Measurements from ENCODE around the gene TMEM205.
"Not testable (repeated sequence)": the region's sequence is repeated elsewhere in the genome, so short reads cannot be mapped to it uniquely, and the experiment has no call there.

The TMEM205 gene

GRCh38 chr19:11364935-11365334 lies 18.9 kb upstream of the TMEM205 start:
- no peak overlapping the region for H3K9ac ChIP-seq (ENCODE audit: low read depth, low read length)
- no peaks in the 10 kb centered on the region for H3K9me3 ChIP-seq (ENCODE audit: control insufficient read depth, insufficient read depth, low read length)
- H3K27me3 ChIP-seq (ENCODE audit: control insufficient read depth, insufficient read depth, low read length), result no peaks in the 10 kb centered on the region
- H3K4me1 ChIP-seq (ENCODE audit: control insufficient read depth, insufficient read depth, low read length), result no peaks in the 10 kb centered on the region
- H3K36me3 ChIP-seq (ENCODE audit: control insufficient read depth, insufficient read depth, low read length), result peaks cover 3% of the 10 kb centered on the region
- no peak overlapping the region for H3K4me3 ChIP-seq (ENCODE audit: low read depth, low read length)

- Histone ChIP-seq H3K9me3 (ENCODE audit: control insufficient read depth, insufficient read depth, low read length) (no peaks in the 10 kb centered on the region), H3K4me3 (ENCODE audit: low read depth, low read length) (no peak overlapping the region), H3K9ac (ENCODE audit: low read depth, low read length) (no peak overlapping the region), H3K4me1 (ENCODE audit: control insufficient read depth, insufficient read depth, low read length) (no peaks in the 10 kb centered on the region), H3K27me3 (ENCODE audit: control insufficient read depth, insufficient read depth, low read length) (no peaks in the 10 kb centered on the region), H3K36me3 (ENCODE audit: control insufficient read depth, insufficient read depth, low read length) (peaks cover 3% of the 10 kb centered on the region)
These were observed 18.3 kb upstream of the TMEM205 start for GRCh38 chr19:11364296-11364904.

- H3K36me3 ChIP-seq (ENCODE audit: control insufficient read depth, insufficient read depth, low read length), result peaks cover 3% of the 10 kb centered on the region
- no peaks in the 10 kb centered on the region for H3K4me1 ChIP-seq (ENCODE audit: control insufficient read depth, insufficient read depth, low read length)
- no peak overlapping the region for H3K9ac ChIP-seq (ENCODE audit: low read depth, low read length)
- H3K27me3 ChIP-seq (ENCODE audit: control insufficient read depth, insufficient read depth, low read length), result no peaks in the 10 kb centered on the region
- H3K9me3 ChIP-seq (ENCODE audit: control insufficient read depth, insufficient read depth, low read length), result no peaks in the 10 kb centered on the region
- H3K4me3 ChIP-seq (ENCODE audit: low read depth, low read length), result no peak overlapping the region
These were observed 17.8 kb upstream of the TMEM205 start for GRCh38 chr19:11363881-11364280.

- H3K27me3 ChIP-seq (ENCODE audit: control insufficient read depth, insufficient read depth, low read length), result no peaks in the 10 kb centered on the region
- H3K4me3 ChIP-seq (ENCODE audit: low read depth, low read length), result peak overlapping the region; percentile 71
- H3K36me3 ChIP-seq (ENCODE audit: control insufficient read depth, insufficient read depth, low read length), result peaks cover 3% of the 10 kb centered on the region
- H3K4me1 ChIP-seq (ENCODE audit: control insufficient read depth, insufficient read depth, low read length), result no peaks in the 10 kb centered on the region
- H3K9ac ChIP-seq (ENCODE audit: low read depth, low read length), result no peak overlapping the region
- no peaks in the 10 kb centered on the region for H3K9me3 ChIP-seq (ENCODE audit: control insufficient read depth, insufficient read depth, low read length)
These were observed 16.0 kb upstream of the TMEM205 start for GRCh38 chr19:11361771-11362731.

DNA sequence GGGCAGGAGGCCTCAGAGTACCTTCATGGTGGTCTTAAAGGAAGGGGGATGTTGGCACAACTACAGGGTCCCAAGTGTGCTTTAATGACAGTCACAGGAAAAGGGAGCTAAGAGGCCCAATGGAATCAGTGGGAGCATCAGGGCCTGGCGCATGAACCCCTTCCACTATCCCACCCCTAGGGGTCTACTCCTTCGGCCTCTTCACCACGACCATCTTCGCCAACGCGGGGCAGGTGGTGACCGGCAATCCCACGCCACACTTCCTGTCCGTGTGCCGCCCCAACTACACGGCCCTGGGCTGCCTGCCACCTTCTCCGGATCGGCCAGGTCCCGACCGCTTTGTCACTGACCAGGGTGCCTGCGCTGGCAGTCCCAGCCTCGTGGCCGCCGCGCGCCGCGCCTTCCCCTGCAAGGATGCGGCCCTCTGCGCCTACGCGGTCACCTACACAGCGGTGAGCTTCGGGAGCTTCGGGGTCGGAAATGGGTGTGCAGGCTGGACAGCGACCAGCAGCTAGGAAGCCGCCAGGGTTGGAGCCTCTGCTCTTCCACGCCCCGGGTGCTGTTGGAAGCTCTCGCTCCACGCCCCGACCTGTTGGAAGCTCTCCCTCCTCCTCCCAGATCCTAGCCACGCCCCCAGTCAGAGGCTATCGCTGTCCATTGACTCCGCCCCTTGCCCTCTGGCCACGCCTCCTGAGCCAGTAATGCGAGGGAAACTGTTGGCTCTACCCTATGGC lies 15.1 kb upstream of the TMEM205 start:
- H3K4me3 ChIP-seq (ENCODE audit: low read depth, low read length), result peak overlapping the region; percentile 71
- H3K36me3 ChIP-seq (ENCODE audit: control insufficient read depth, insufficient read depth, low read length), result peaks cover 3% of the 10 kb centered on the region
- peak overlapping the region; percentile 65 for H3K9ac ChIP-seq (ENCODE audit: low read depth, low read length)
- H3K27me3 ChIP-seq (ENCODE audit: control insufficient read depth, insufficient read depth, low read length), result peaks cover under 1% of the 10 kb centered on the region
- no peaks in the 10 kb centered on the region for H3K9me3 ChIP-seq (ENCODE audit: control insufficient read depth, insufficient read depth, low read length)
- peaks cover under 1% of the 10 kb centered on the region for H3K4me1 ChIP-seq (ENCODE audit: control insufficient read depth, insufficient read depth, low read length)

- H3K36me3 ChIP-seq (ENCODE audit: control insufficient read depth, insufficient read depth, low read length), result peaks cover 3% of the 10 kb centered on the region
- H3K4me1 ChIP-seq (ENCODE audit: control insufficient read depth, insufficient read depth, low read length), result peaks cover 6% of the 10 kb centered on the region
- H3K4me3 ChIP-seq (ENCODE audit: low read depth, low read length), result no peak overlapping the region
These were observed 13.4 kb upstream of the TMEM205 start for GRCh38 chr19:11359421-11359820.

DNA sequence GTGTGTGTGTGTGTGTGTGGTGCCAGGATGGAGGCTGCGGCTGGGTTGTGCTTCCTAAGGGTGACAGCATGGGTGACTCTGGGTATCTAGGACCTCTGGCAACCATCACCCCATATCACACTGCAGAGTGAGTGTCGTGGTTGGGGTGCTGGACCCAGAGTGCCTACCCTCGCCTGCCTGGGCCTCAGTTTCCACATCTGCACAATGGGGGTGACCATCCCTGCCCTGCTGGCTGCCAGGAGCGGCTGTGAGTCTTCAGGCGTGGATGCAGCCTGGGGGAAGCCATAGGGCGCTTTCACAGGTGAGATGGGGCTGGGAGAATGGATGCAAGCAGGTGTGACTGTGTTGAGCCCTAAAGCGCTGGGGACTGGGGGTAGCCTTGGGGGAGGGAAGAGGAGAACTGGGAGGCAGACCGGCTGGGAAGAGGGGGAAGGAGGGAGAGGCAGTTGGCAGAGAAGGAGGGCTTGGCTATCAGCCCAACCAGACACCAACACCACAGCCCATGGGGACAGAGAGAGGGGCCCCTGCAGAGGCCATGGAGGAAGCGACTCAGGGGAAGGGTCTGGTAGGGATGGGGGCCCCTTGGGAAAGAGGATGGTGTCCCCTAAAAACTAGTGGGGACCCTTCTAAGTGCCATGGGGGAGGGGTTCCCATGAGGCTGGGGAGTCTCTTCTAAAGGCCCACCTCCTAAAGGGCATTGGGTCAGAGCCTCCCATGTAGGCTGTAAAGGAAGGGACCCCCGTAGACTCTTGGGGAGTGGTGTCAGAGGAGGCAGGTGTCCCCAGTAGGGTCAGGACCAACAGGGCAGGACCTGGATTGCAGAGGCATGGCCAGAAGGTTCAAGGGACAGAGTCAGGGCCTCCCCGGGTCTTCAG lies 10.8 kb upstream of the TMEM205 start:
- H3K4me1 ChIP-seq (ENCODE audit: control insufficient read depth, insufficient read depth, low read length), result peaks cover 6% of the 10 kb centered on the region
- no peak overlapping the region for H3K4me3 ChIP-seq (ENCODE audit: low read depth, low read length)
- H3K9ac ChIP-seq (ENCODE audit: low read depth, low read length), result no peak overlapping the region
- H3K27me3 ChIP-seq (ENCODE audit: control insufficient read depth, insufficient read depth, low read length), result peaks cover 6% of the 10 kb centered on the region
- no peaks in the 10 kb centered on the region for H3K9me3 ChIP-seq (ENCODE audit: control insufficient read depth, insufficient read depth, low read length)
- H3K36me3 ChIP-seq (ENCODE audit: control insufficient read depth, insufficient read depth, low read length), result no peaks in the 10 kb centered on the region

More at GRCh38 chr19:11359421-11359820, 13.4 kb upstream of the TMEM205 start:
- Histone ChIP-seq H3K9ac (ENCODE audit: low read depth, low read length) (no peak overlapping the region), H3K27me3 (ENCODE audit: control insufficient read depth, insufficient read depth, low read length) (peaks cover 6% of the 10 kb centered on the region), H3K9me3 (ENCODE audit: control insufficient read depth, insufficient read depth, low read length) (no peaks in the 10 kb centered on the region)

- Histone ChIP-seq H3K9ac (ENCODE audit: low read depth, low read length) (no peak overlapping the region), H3K4me3 (ENCODE audit: low read depth, low read length) (peak overlapping the region; percentile 69), H3K27me3 (ENCODE audit: control insufficient read depth, insufficient read depth, low read length) (peaks cover 6% of the 10 kb centered on the region), H3K9me3 (ENCODE audit: control insufficient read depth, insufficient read depth, low read length) (no peaks in the 10 kb centered on the region), H3K36me3 (ENCODE audit: control insufficient read depth, insufficient read depth, low read length) (no peaks in the 10 kb centered on the region), H3K4me1 (ENCODE audit: control insufficient read depth, insufficient read depth, low read length) (peaks cover 6% of the 10 kb centered on the region)
These were observed 10.0 kb upstream of the TMEM205 start for GRCh38 chr19:11356074-11356397.

GRCh38 chr19:11355160-11356073 lies 9.3 kb upstream of the TMEM205 start, which contains the start of gene PLPPR2:
Gene PLPPR2 (plus strand): TSS chr19:11355432. CDS start chr19:11357674, 2,242 bp downstream.
- Histone ChIP-seq H3K27me3 (ENCODE audit: control insufficient read depth, insufficient read depth, low read length) (peaks cover 6% of the 10 kb centered on the region), H3K9ac (ENCODE audit: low read depth, low read length) (no peak within 1 kb of the TSS), H3K36me3 (ENCODE audit: control insufficient read depth, insufficient read depth, low read length) (no peaks in the 10 kb centered on the region), H3K9me3 (ENCODE audit: control insufficient read depth, insufficient read depth, low read length) (no peaks in the 10 kb centered on the region), H3K4me1 (ENCODE audit: control insufficient read depth, insufficient read depth, low read length) (peaks cover 6% of the 10 kb centered on the region), H3K4me3 (ENCODE audit: low read depth, low read length) (peak within 1 kb of the TSS; percentile 69)

- H3K9me3 ChIP-seq (ENCODE audit: control insufficient read depth, insufficient read depth, low read length); H3K27me3 ChIP-seq (ENCODE audit: control insufficient read depth, insufficient read depth, low read length); H3K4me1 ChIP-seq (ENCODE audit: control insufficient read depth, insufficient read depth, low read length); H3K36me3 ChIP-seq (ENCODE audit: control insufficient read depth, insufficient read depth, low read length); H3K4me3 ChIP-seq (ENCODE audit: low read depth, low read length); H3K9ac ChIP-seq (ENCODE audit: low read depth, low read length): not testable (repeated sequence)
These were observed 8.0 kb upstream of the TMEM205 start for GRCh38 chr19:11354102-11354501.

Data from iPS-15b (cell line).